Central memory CD8-positive, alpha-beta T cell (primary cell): Measurements from ENCODE around the gene RSPH9.
"Not testable (repeated sequence)": the region's sequence is repeated elsewhere in the genome, so short reads cannot be mapped to it uniquely, and the experiment has no call there.

ENCODE experiments used
- ATAC-seq: fragments of 150-1000 bp; cut with Tn5 transposase; replicated peaks from 2 replicates; pipeline ENCODE4 v1.10.0; 2022; ENCODE audit warnings: mild to moderate bottlenecking, moderate FRiP score, moderate number of reproducible peaks; ENCODE audit not compliant: poor library complexity, severe bottlenecking; ENCODE audit errors: extremely low read depth
- DNase-seq, 2 donors: peaks; one replicate each; pipeline ENCODE4 v3.0.0; 2021; ENCODE audit warnings: low spot score in 2 of 2
- H3K27ac Mint-ChIP-seq: one replicate; pipeline ENCODE4 v1.8.0; 2022; ENCODE audit warnings: low read depth, mild to moderate bottlenecking, moderate library complexity, mixed read lengths
- H3K27me3 Mint-ChIP-seq: one replicate; pipeline ENCODE4 v1.8.0; 2022; ENCODE audit warnings: mixed read lengths
- H3K36me3 Mint-ChIP-seq: one replicate; pipeline ENCODE4 v1.8.0; 2022; ENCODE audit warnings: mild to moderate bottlenecking, moderate library complexity, mixed read lengths; ENCODE audit not compliant: insufficient read depth
- H3K4me1 Mint-ChIP-seq: one replicate; pipeline ENCODE4 v1.8.0; 2022; ENCODE audit warnings: mixed read lengths
- H3K4me3 Mint-ChIP-seq: one replicate; pipeline ENCODE4 v1.8.0; 2022; ENCODE audit warnings: mild to moderate bottlenecking, moderate library complexity, mixed read lengths
- H3K9me3 Mint-ChIP-seq: one replicate; pipeline ENCODE4 v1.8.0; 2022; ENCODE audit warnings: mixed read lengths

RSPH9 gene

DNA sequence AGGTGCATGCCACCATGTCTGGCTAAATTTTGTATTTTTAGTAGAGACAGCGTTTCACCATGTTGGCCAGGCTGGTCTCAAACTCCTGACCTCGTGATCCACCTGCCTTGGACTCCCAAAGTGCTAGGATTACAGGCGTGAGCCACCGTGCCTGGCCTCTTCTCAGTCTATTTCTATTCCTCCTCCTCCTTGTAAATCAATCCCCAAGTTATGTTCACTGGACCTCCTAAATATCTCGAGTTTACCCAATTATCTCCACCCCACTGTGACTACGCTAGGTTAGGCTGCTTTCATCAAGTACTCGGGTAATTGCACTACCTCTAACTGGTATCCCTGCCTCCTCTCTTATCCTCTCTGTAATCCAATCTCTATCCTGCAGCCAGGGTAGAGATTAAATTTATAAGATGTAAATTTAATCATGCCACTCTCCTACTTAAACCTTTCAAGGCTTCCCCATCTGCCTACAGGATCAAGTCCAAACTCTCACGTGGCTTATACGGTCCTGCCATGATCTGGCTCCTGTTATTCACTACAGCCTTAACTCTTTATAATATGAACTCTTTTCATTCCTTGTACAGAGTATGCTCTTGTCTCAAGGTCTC lies 10.0 kb upstream of the RSPH9 start:
- Mint-ChIP-seq H3K4me3 (peak overlapping the region; percentile 96), H3K9me3 (no peaks in the 10 kb centered on the region), H3K27ac (peak overlapping the region; percentile 93), H3K27me3 (no peaks in the 10 kb centered on the region), H3K4me1 (peaks cover 39% of the 10 kb centered on the region), H3K36me3 (peaks cover 32% of the 10 kb centered on the region)
- no peak for ATAC-seq
- no peak for DNase-seq

DNA sequence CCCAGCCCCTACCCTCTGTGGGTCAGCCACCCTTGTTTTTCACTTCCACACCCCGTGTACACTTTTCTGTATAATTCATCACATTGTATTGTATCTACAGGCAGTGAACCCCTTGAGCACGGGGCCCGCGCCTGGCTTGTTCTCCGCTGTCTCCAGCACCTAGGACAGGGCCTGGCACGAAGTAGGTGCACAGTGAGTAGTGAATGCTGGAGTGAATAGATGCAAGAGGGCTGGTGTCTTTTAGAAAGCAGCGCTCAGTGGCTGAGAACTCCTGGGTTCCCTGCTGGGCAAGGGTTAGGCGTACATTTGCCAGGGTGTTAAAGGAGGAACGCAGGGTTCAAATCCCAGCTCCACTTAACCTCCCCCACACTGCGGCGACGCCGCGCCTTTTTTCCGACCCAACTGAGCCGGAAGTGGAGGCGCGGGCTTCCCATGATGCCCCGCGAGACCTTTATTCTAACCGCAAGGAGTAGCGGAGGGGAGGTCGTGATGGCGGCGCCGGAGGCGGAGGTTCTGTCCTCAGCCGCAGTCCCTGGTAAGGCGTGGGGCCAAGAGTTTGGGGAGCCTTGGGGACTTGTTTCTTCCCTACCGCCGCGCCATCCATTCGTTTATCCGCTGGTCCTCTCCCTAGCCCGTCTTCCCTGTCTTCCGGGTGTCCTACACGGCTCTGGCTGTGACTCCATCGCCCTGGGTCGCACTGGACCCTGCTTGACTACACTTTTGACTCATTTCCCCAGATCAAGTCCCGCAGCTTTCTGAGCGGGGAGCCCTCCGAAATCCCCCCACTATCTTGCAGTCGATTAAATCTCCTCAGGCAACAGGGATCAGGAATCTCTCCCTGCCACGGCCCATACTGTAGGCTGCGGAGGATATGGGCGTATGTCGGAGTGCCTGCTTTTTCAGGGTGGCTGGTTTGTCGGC lies 9.2 kb upstream of the RSPH9 start, which contains the start of gene MAD2L1BP:
Gene MAD2L1BP, plus strand, starts transcription at position 454 of the 921 bp plus-strand sequence. Its CDS starts 36 bp downstream, at position 490.
- ATAC-seq (peak; percentile 87), DNase-seq (peak; percentile 59 to 72)
- Mint-ChIP-seq H3K27ac (peak within 1 kb of the TSS; percentile 93), H3K27me3 (no peaks in the 10 kb centered on the region), H3K4me1 (peaks cover 46% of the 10 kb centered on the region), H3K36me3 (peaks cover 39% of the 10 kb centered on the region), H3K4me3 (peak within 1 kb of the TSS; percentile 96), H3K9me3 (no peaks in the 10 kb centered on the region)

DNA sequence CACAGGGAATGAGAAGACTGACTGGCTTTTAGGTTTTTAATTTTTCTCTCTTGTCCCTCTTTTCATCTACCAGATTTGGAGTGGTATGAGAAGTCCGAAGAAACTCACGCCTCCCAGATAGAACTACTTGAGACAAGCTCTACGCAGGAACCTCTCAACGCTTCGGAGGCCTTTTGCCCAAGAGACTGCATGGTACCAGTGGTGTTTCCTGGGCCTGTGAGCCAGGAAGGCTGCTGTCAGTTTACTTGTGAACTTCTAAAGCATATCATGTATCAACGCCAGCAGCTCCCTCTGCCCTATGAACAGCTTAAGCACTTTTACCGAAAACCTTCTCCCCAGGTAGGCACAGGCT lies 8.6 kb upstream of the RSPH9 start:
- Mint-ChIP-seq H3K27me3 (no peaks in the 10 kb centered on the region), H3K4me1 (peaks cover 48% of the 10 kb centered on the region), H3K27ac (peak overlapping the region; percentile 93), H3K9me3 (no peaks in the 10 kb centered on the region), H3K36me3 (peaks cover 45% of the 10 kb centered on the region), H3K4me3 (peak overlapping the region; percentile 96)
- peak; percentile 44 for ATAC-seq
- DNase-seq, result no peak

- peaks cover 44% of the 10 kb centered on the region for H3K4me1 Mint-ChIP-seq
- no peak for ATAC-seq
These were observed 4.6 kb upstream of the RSPH9 start for GRCh38 chr6:43639984-43640800.

DNA sequence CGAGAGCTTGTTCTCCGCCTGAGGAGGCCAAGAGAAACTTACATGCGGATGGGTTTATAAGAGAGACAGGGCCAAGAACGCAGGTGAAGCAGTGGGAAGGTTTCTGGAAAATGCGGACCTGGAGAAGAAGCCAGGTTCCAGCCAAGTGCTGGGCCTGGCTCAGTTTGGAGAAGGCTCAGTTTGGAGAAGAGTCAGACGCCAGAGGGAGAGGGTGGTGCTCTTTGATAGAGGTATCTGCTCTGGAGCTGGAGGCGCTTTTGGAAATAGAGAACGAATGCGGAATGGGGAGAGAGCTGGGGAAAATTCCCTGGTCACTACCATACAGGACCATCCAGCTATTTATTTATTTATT lies 753 bp downstream of the RSPH9 start:
- H3K9me3 Mint-ChIP-seq, result no peaks in the 10 kb centered on the region
- H3K4me3 Mint-ChIP-seq, result peak overlapping the region; percentile 71
- peaks cover 20% of the 10 kb centered on the region for H3K36me3 Mint-ChIP-seq
- H3K27me3 Mint-ChIP-seq, result no peaks in the 10 kb centered on the region
- no peak for DNase-seq
- peaks cover 15% of the 10 kb centered on the region for H3K4me1 Mint-ChIP-seq
- ATAC-seq, result no peak
- peak overlapping the region; percentile 49 for H3K27ac Mint-ChIP-seq

More at GRCh38 chr6:43639984-43640800, 4.6 kb upstream of the RSPH9 start:
- Mint-ChIP-seq H3K27me3 (no peaks in the 10 kb centered on the region), H3K9me3 (no peaks in the 10 kb centered on the region), H3K36me3 (peaks cover 56% of the 10 kb centered on the region), H3K4me3 (no peak overlapping the region), H3K27ac (no peak overlapping the region)
- no peak for DNase-seq

DNA sequence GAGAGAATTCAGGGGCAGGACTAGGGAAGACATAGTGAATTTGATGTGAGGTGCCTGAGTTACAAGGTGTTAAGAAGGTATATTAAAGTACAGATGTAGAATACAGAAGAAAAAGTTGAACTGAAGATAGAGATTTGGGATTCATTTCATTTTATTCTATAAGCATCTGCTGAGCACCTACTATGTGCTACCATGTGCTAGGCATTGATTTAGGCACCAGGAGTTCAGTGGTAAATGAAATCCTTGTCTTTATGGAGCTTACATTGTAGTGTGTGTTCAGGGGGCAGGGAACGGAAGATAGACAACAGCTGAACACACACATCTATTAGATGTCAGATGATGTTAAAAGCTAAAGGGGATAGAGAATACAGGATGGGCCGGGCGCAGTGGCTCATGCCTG lies 2.8 kb downstream of the RSPH9 start:
- Mint-ChIP-seq H3K4me3 (no peak overlapping the region), H3K27me3 (no peaks in the 10 kb centered on the region), H3K27ac (no peak overlapping the region), H3K9me3 (no peaks in the 10 kb centered on the region), H3K36me3 (peaks cover 6% of the 10 kb centered on the region), H3K4me1 (peaks cover 10% of the 10 kb centered on the region)
- ATAC-seq, result no peak
- DNase-seq, result no peak

DNA sequence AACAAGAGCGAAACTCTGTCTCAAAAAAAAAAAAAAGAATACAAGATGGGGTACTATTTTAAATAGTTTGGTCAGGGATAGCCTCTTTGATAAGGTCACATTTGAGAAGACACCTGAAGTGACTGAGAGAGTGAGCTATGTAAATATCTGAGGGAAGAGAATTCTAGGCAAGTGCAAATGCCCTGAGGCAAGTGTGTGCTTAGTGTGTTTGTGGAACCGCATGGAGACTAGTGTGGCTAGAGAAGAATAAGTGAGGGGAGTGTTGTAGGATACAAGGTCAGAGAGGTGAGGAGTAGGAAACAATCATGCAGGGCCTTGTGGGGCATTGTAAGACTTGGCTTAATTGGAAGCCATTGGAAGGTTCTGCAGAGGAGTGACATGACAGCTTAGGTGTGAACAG lies 3.4 kb downstream of the RSPH9 start:
- Mint-ChIP-seq H3K9me3 (no peaks in the 10 kb centered on the region), H3K36me3 (peaks cover 3% of the 10 kb centered on the region), H3K4me3 (no peak overlapping the region), H3K4me1 (peaks cover 10% of the 10 kb centered on the region), H3K27ac (no peak overlapping the region), H3K27me3 (no peaks in the 10 kb centered on the region)
- no peak for ATAC-seq
- no peak for DNase-seq

DNA sequence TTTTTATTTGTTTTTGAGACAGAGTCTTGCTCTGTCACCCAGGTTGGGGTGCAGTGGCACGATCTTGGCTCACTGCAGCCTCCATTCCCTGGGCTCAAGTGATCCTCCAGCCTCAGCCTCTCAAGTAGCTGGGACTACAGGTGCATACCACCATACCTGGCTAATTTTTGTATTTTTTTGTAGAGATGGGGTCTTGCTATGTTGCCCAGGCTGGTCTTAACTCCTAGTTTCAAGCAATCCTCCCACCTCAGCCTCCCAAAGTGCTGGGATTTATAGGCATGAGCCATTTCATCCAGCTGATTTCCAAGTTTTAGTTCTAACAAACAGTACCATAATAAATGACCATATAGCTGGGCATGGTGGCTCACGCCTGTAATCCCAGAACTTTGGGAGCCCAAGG lies 8.0 kb downstream of the RSPH9 start:
- not testable (repeated sequence) for H3K9me3 Mint-ChIP-seq, H3K27me3 Mint-ChIP-seq, H3K4me3 Mint-ChIP-seq, DNase-seq, ATAC-seq, H3K27ac Mint-ChIP-seq, H3K36me3 Mint-ChIP-seq, H3K4me1 Mint-ChIP-seq

- Mint-ChIP-seq H3K4me3 (no peak overlapping the region), H3K9me3 (no peaks in the 10 kb centered on the region), H3K36me3 (no peaks in the 10 kb centered on the region), H3K27me3 (no peaks in the 10 kb centered on the region), H3K4me1 (no peaks in the 10 kb centered on the region), H3K27ac (no peak overlapping the region)
- ATAC-seq (no peak), DNase-seq (no peak)
These were observed 12.5 kb downstream of the RSPH9 start for GRCh38 chr6:43657221-43657802.

GRCh38 chr6:43658161-43658560 lies 13.3 kb downstream of the RSPH9 start:
- no peaks in the 10 kb centered on the region for H3K9me3 Mint-ChIP-seq
- no peaks in the 10 kb centered on the region for H3K36me3 Mint-ChIP-seq
- DNase-seq (no peak), ATAC-seq (no peak)
- H3K27ac Mint-ChIP-seq, result no peak overlapping the region
- H3K27me3 Mint-ChIP-seq, result no peaks in the 10 kb centered on the region
- H3K4me1 Mint-ChIP-seq, result no peaks in the 10 kb centered on the region
- H3K4me3 Mint-ChIP-seq, result no peak overlapping the region

DNA sequence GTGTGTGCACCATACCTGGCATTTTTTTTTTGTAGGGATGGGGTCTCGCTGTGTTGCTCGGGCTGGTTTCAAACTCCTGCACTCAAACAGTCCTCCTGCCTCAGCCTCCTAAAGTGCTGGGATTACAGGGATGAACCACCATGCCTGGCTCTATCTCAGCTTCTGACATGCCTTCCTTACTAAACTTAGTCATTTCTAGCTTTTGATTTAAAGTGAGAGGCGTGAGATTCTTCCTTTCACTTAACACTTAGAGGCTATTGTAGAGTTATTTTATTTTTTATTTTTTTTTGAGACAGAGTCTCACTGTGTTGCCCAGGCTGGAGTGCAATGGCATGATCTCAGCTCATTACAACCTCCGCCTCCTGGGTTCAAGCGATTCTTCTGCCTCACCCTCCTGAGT lies 18.1 kb downstream of the RSPH9 start:
- peaks cover 10% of the 10 kb centered on the region for H3K4me1 Mint-ChIP-seq
- H3K36me3 Mint-ChIP-seq, H3K27me3 Mint-ChIP-seq, DNase-seq, ATAC-seq, H3K4me3 Mint-ChIP-seq, H3K9me3 Mint-ChIP-seq, H3K27ac Mint-ChIP-seq: not testable (repeated sequence)

- Mint-ChIP-seq H3K4me3 (no peak overlapping the region), H3K9me3 (no peaks in the 10 kb centered on the region), H3K27me3 (no peaks in the 10 kb centered on the region), H3K27ac (no peak overlapping the region), H3K36me3 (peaks cover 9% of the 10 kb centered on the region), H3K4me1 (peaks cover 14% of the 10 kb centered on the region)
- no peak for DNase-seq
- ATAC-seq, result no peak
These were observed 20.5 kb downstream of the RSPH9 start for GRCh38 chr6:43665376-43665775.
